LoVo (cell line): ENCODE data around the gene RRP7A.
"Not testable (repeated sequence)": the region's sequence is repeated elsewhere in the genome, so short reads cannot be mapped to it uniquely, and the experiment has no call there.

Experiments
- DNase-seq: peaks from one replicate; pipeline ENCODE4 v3.0.0-alpha.2; 2016; ENCODE audit warnings: low spot score

RRP7A gene, protein sequence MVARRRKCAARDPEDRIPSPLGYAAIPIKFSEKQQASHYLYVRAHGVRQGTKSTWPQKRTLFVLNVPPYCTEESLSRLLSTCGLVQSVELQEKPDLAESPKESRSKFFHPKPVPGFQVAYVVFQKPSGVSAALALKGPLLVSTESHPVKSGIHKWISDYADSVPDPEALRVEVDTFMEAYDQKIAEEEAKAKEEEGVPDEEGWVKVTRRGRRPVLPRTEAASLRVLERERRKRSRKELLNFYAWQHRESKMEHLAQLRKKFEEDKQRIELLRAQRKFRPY

DNA sequence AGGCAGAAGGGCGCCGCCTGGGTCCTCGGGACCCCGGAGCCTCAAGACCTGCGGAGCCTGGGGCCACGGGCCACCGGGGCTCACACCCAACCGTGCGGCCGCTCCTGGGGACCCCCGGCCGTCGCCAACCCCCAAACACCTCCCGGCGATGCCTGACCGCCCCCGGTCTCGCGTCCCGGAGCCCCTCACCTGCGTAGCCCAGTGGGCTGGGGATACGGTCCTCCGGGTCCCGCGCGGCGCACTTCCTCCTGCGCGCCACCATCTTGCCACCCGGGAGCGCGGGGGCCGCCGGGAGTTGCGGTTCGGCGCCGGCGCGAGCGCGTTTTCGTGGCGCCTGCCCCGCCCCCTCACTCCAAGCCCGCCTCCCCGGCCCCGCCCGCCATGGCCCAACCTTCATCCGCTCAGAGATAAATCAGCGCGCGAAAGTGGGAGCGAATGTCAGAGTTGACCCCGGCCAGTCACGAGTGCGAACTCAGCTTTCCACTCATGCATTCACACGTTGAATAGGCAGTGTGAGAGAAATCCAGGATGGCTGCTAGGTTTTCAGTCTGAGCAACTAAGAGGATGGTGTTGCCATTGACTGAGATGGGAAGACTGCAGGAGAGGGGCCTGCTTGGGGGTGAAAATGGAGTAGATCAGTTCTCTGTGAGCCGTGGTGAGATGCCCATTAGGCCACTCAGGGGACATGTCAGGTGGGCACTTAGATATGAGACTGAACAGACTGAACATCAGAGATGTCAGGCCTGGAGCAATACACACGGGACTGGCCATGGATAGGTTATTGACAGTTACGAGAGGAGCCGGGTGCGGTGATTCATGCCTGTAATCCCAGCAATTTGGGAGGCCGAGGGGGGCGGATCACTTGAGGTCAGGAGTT lies at the start of gene RRP7A:
Gene RRP7A (minus strand): TSS at position 272 of the 877 bp plus-strand sequence. CDS start 10 bp downstream, at position 262.
- peak; percentile 78 for DNase-seq

DNA sequence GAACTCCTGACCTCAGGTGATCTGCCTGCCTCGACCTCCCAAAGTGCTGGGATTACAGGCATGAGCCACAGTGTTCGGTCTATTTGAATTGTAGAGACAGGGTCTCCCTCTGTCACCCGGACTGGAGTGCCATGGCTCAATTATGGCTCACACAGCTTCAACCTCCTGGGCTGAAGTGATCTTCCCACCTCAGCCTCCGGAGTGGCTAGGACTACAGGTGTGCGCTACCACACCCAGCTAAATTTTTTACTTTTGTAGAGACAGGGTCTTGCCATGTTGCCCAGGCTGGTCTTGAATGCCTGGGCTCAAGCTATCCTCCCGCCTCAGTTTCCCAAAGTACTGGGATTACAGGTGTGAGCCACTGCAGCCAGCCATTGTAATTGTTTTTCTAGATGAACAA lies 48.4 kb upstream of the RRP7A start:
- not testable (repeated sequence) for DNase-seq

DNA sequence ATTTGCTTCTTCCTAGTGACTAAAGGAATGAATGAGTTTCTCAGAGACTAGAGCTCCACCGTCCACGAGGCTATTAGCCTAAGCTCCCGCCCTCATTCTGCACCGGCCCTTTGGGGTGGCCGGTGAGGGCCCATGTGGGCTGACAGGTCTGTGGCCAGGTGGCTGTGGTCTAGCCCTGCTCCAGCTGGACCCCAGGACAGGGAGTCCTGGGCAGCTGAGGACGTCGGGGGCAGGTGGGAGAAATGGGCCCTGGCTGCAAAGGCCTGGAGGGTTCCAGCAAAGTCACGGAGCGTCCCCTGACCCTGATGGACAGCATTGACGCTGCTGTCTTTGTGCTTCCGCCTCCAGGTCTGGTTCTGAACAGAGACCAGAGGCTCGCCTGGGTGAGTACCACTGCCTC lies 46.4 kb upstream of the RRP7A start:
- DNase-seq = no peak

DNA sequence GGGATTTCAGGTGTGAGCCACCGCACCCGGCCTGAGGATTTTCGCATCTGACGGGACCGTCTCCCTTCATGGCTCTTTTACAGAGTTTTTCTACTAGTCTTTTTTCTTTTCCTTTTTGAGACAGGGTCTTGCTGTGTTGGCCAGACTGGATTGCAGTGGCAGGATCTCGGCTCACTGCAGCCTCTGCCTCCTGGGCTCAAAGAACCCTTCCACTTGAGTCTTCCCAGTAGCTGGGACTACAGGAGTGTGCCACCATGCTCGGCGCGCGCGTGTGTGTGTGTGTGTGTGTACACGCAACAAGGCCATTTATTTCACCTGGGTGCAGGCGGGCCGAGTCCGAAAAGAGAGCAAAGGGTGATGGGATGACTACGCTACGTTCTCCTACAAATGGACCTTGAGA lies 45.1 kb upstream of the RRP7A start:
- DNase-seq = no peak

DNA sequence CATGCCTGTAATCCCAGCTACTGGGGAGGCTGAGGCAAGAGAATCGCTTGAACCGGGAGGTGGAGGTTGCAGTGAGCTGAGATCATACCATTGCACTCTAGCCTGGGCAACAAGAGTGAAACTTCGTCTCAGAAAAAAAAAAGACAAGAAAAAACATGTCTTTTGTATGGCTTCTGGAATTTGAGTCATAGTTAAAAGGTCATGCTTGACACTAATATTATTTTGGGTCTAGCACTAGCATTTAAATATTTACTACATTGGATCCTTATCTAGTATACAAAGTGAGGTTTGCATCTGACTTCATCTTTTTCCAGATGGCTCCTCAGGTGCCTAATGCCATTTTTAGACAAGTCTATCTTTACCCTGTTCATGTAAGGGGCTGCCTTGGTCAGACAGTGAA lies 44.3 kb upstream of the RRP7A start:
- not testable (repeated sequence) for DNase-seq

DNA sequence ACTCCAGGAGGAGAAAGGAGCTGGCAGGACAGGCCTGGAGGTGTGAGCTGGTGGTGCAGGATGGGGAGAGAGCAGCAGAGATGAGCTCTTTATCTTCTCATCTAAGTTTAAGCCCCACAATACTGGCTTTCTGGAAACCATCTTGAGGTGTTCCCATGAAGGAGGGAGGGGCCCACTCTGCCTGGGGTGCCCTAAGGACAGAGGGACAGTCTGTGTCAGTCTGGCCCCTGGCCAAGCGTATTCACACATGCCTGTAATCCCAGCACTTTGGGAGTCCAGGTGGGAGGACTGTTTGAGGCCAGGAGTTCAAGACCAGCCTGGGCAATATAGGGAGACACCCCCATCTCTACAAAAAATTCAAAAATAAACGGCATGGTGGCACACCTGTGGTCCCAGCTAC lies 43.1 kb upstream of the RRP7A start:
- no peak for DNase-seq

DNA sequence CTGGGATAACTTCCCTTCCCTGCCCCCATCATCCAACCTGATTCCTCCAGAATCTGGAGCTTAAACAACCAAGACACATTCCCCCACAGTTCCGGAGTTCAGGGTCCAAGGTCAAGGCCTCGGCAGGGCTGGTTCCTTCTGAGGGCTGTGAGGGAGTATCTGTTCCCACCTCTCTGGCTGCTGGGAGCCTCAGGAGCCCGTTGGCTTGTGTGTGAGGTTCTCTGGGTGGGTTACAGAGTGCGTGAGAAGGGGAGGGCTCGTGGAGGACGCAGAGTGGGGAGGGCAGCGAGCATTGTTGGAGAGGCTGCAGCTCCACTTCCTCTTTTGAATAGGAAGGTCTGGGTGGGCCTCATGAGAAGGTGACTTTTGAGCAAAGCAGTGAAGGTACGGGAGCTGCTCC lies 42.7 kb upstream of the RRP7A start:
- no peak for DNase-seq

DNA sequence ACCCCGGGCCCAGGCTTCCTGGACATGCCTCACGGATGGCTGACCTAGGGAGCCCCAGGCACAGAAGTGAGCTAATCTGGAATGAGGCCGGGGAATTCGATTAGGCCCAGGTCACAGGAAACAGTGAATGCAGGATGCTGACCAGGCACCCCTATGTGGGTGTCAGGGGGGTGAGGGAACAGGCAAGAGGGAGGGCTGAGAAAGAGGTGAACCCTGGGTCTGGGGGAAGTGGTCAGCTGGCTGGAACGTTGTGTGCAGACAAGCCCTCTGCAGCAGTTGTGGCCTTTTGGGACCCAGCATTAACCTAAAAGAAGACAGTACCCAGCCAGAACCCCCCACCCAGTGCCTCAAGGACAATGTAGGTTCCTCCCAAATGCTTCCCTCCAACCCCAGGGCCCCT lies 42.3 kb upstream of the RRP7A start:
- DNase-seq = no peak

DNA sequence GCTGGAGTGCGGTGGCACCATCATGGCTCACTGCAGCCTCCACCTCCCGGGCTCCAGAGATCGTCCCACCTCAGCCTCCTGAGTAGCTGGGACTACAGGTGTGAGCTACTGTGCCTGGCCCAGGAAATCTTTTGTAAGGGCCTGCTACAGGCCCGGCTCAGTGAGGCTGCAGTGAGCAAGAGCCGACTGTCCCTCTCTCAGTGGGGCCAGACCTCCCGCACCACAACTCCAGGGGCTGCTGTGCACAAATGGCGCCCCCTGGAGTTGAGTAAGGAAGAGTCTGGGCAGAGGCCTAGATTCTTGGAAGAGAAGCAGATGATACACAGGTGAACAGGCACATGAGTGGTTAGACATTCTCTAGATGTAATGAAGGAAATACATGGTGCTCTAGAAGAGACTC lies 41.2 kb upstream of the RRP7A start:
- DNase-seq = no peak

DNA sequence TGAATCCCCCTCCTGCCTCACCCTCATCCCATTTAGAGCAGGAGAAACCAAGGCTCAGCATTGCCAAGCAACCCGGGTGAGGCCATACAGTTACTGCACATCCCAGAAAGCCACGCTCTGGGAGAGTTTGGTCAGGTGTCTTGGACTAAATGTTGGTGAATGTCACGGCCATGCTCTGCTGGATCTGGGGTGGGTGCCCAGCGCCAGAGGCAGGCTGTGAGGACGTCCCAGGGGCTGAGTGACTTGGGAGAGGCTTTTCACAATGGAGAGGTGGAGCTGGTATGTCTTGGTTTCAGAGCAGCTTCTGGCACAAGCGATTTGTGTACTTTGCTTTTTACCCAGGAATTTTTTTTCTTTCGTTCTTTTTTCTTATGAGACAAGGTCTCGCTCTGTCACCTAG lies 40.8 kb upstream of the RRP7A start:
- DNase-seq = no peak

DNA sequence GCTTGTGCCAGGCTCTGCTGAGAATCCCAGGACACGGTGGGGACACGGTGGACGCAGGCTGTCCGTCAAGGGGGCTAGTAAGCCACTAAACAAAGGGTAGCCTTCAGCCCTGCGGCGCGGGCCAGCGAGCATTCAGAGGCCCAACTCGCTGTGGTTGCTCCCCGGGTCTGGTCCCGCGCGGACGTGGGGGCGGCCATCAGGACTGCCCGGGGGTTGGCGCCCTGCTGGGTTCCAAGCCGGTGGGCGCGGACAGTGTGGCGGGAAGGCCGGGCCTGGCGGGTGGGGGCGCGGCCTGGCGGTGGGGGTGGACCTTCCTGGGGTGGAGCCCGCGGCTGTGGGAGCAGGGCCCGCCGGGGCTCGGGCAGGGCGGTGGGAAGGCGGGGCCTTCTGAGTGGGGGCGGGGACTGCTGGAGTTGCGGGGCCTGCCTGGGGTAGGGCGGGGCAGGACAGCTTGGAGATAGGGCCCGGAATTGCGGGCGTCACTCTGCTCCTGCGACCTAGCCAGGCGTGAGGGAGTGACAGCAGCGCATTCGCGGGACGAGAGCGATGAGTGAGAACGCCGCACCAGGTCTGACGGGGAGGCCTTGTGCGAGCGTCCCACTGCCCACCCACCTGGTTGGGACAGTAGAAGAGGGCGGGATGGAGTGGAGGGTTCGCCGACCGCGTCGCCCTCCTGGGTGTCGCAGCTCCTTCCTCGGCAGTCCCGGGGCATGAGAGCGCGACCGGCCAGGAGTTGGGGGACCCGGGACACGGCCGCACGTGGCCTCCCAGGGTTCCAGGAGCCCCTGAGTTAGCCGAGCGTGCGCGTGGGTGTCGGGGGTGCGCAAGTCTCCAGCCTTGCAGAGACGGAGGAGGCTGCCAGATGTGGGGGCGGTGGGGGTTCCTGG lies 34.1 kb upstream of the RRP7A start, which contains the start of gene SERHL2:
Gene SERHL2 (plus strand): TSS at position 482 of the 887 bp plus-strand sequence. CDS start 65 bp downstream, at position 547.
- DNase-seq = peak; percentile 81

DNA sequence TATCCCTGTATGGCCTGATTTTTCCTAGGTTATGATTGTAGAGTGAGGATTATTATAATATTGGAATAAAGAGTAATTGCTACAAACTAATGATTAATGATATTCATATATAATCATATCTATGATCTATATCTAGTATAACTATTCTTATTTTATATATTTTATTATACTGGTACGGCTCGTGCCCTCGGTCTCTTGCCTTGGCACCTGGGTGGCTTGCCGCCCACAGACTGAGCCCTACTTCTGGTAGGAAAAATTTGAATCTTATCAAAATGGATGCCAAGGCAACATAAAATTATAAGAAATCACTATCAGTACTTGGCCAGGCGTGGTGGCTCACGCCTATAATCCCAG lies 32.7 kb upstream of the RRP7A start:
- not testable (repeated sequence) for DNase-seq

DNA sequence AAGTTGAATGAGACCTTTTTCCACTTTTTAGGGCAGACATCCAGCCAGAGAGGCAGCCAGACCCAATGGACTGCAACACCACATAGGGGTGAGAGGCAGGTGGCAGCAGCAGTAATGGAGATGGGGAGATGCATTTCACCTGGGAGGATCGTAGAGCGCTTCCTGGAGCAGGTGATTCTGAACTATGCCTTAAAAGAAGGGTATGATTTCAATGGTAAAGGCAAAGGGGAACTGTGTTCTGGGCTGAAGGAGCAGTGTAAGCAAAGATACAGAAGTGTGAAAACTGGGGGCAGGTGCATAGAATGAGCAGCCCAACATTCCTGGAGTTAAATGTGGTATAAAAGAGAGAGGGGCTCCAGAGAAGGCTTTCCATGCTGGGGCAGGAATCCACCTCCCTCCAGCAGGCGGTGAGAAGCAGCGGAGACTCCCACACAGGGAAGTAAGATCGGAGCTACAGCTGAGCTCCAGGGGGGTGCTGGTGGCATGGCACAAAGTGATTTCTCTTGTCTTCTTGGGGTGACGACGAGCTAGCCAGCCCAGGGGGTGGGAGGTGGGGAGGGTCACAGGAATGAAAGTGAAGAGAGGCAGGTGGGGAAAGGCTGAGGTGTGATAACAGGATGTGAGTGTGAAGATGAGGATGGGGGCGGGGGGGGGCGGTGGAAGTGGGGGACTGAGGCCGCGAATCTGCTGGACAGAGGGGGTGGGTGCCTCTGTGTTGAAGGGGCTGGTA lies 29.9 kb upstream of the RRP7A start:
- no peak for DNase-seq

DNA sequence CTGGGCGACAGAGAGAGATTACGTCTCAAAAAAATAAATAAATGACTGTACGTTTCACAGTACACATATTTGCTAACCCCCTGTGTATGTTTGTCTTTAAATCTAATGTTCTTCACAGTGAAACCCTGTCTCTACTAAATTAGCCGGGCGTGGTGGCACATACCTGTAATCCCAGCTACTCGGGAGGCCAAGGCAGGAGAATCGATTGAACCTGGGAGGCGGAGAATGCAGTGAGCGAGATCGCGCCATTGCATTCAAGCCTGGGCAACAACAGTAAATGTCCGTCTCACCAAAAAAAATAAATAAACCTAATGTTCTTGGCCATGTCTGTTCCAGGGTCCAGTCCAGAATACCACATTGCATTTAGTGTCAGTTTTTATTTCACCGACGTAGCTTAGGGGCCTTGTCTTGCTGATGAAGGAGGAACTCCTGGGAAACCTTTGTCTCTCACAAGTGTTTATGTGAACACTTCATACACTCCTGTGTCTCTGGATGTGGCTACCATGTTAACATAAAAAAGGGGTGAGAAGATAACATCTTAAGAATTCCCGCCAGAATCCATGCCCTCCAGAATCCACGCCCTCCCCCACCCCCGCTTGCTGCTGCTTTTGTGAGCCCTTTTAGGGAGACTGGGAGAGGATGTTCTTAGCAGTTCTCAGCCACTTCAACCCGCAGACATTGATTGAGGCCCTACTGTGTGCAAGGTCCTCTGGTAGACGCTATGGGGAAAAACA lies 29.2 kb upstream of the RRP7A start:
- no peak for DNase-seq

DNA sequence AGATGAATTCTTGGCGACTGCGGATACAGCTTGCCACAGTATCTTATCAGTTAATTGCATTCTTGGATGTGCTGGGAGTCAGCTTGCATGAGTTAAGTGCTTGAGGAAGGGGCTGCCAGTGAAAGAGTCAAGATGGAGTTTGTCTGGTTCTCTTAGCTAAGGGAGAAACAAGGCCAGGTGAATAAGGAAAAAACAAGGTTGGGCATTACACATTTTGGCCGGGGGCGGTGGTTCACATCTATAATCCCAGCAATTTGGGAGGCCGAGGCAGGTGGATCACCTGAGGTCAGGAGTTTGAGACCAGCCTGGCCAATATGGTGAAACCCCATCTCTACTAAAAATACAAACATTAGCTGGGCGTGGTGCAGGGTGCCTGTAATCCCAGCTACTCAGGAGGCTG lies 28.5 kb upstream of the RRP7A start:
- not testable (repeated sequence) for DNase-seq

DNA sequence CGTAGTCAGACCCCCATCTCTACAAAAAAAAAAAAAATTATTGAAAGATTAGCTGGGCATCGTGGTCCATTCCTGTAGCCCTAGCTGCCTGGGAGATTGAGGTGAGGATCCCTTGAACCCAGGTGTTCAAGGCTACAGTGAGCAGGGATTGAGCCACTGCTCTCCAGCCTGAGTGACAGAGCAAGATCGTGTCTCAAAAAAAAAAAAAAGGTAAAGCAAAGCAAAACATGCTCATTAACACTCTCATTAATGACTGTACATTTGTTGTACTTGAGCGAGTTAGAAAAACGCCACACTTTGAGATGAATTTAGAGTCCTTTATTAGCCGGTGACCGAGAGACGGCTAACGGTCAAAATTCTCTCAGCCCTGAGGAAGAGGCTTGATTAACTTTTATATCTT lies 28.0 kb upstream of the RRP7A start:
- no peak for DNase-seq

DNA sequence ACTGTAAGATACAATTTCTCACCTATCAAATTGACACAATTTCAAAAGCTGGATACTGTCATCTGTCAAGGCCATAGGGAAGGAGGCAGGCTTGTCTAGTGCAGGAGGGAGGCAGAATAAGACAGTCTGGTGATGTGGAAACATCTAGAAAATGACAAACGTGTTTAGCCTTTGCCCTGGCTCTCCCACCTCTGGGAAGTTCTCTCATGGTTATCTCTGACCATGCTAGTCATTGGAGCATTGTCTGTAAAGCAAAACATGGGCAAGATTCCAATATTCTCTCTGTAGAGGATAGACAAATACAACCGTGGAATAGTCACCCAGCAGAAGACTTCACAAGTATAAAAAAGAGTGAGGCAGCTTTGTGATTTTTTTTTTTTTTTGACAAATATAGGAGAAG lies 25.1 kb upstream of the RRP7A start:
- DNase-seq = no peak

DNA sequence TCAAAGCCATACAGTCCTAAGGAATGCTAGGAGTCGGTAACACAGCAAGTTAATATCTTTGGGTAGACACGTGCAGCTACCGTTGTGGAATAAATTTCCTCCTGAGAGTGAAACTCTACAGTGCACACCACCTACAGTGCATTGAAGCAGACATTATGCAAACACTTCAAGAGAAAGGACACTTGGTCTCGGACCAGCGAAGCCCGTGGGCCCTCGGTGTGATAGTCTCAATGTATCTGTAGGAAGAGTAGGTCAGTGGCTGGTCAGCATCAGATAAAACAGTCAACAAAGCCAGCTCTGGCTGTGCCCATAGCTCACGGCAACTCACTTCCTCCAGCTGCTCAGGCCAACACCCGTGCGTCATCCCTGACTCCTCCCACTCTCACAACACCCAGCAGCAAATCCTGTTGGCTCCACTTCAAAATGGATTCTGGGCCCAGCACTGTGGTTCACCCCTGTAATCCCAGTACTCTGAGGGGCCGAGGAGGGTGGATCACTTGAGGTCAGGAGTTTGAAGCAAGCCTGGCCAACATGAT lies 19.7 kb upstream of the RRP7A start:
- not testable (repeated sequence) for DNase-seq

DNA sequence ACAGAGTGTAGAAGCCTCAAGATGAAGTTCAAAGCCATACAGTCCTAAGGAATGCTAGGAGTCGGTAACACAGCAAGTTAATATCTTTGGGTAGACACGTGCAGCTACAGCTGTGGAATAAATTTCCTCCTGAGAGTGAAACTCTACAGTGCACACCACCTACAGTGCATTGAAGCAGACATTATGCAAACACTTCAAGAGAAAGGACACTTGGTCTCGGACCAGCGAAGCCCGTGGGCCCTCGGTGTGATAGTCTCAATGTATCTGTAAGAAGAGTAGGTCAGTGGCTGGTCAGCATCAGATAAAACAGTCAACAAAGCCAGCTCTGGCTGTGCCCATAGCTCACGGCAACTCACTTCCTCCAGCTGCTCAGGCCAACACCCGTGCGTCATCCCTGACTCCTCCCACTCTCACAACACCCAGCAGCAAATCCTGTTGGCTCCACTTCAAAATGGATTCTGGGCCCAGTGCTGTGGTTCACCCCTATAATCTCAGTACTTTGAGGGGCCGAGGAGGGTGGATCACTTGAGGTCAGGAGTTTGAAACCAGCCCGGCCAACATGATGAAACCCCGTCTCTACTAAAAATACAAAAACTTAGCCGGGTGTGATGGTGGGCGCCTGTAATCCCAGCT lies 17.7 kb upstream of the RRP7A start:
- not testable (repeated sequence) for DNase-seq

DNA sequence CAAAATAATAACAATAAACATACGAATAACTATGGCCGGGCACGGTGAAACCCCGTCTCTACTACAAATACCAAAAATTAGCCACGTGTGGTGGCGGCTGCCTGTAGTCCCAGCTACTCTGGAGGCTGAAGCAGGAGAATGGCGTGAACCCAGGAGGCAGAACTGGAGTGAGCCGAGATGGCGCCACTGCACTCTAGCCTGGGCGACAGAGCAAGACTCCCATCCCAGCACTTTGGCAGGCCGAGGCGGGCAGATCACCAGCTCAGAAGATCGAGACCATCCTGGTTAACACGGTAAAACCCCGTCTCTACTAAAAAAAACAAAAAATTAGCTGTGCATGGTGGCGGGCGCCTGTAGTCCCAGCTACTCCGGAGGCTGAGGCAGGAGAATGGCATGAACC lies 17.0 kb upstream of the RRP7A start:
- not testable (repeated sequence) for DNase-seq
